ENCODE data around the gene GRN. TPM values are rescaled to one million over a fixed set of nuclear protein-coding genes. Genes with fewer than 3 reads are reported as not detected.
"Not testable (repeated sequence)": the region's sequence is repeated elsewhere in the genome, so short reads cannot be mapped to it uniquely, and the experiment has no call there.

The GRN gene
- total RNA-seq, 1 donor = 382 TPM

GRCh38 chr17:44387804-44388203 lies 42.7 kb downstream of the GRN start:
- H3K79me2 ChIP-seq (ENCODE audit: insufficient read depth, low read length) = no peaks in the 10 kb centered on the region
- peaks cover 32% of the 10 kb centered on the region for H3K27me3 ChIP-seq (ENCODE audit: insufficient read depth, low read length)
- TF ChIP-seq CTCF (IDR thresholded peaks at IDR 0.05; ENCODE audit: extremely low read depth, low read depth, low read length) = no peak
- no peak overlapping the region for H3K27ac ChIP-seq (ENCODE audit: low read depth, low read length)
- no peak overlapping the region for H2AFZ ChIP-seq (ENCODE audit: low read length)
- DNase-seq (ENCODE audit: insufficient read length, low spot score, missing footprints) = no peak
- H3K4me3 ChIP-seq (ENCODE audit: insufficient read depth, low read length) = no peak overlapping the region
- H3K4me1 ChIP-seq (ENCODE audit: insufficient read depth, low read length) = peaks cover 6% of the 10 kb centered on the region
- no peaks in the 10 kb centered on the region for H3K9me3 ChIP-seq (ENCODE audit: low read depth, low read length)
- no peaks in the 10 kb centered on the region for H3K36me3 ChIP-seq (ENCODE audit: insufficient read depth, low read length)
- no peak overlapping the region for H3K4me2 ChIP-seq (ENCODE audit: insufficient read depth, low read length)
- H4K20me1 ChIP-seq (ENCODE audit: insufficient read depth, low read length) = no peaks in the 10 kb centered on the region

GRCh38 chr17:44389281-44389680 lies 44.2 kb downstream of the GRN start, which contains the start of gene ITGA2B:
TSS of gene ITGA2B (minus strand) at chr17:44389649. CDS start at chr17:44389473, 176 bp downstream.
- no peak for DNase-seq (ENCODE audit: insufficient read length, low spot score, missing footprints)
- no peak for TF ChIP-seq CTCF (IDR thresholded peaks at IDR 0.05; ENCODE audit: extremely low read depth, low read depth, low read length)
- no peak within 1 kb of the TSS for H3K27ac ChIP-seq (ENCODE audit: low read depth, low read length)

GRCh38 chr17:44389723-44390202 lies 44.7 kb downstream of the GRN start:
- Histone ChIP-seq H2AFZ (ENCODE audit: low read length) (no peak overlapping the region), H4K20me1 (ENCODE audit: insufficient read depth, low read length) (no peaks in the 10 kb centered on the region), H3K9me3 (ENCODE audit: low read depth, low read length) (no peaks in the 10 kb centered on the region), H3K36me3 (ENCODE audit: insufficient read depth, low read length) (no peaks in the 10 kb centered on the region), H3K4me1 (ENCODE audit: insufficient read depth, low read length) (peaks cover 9% of the 10 kb centered on the region), H3K27me3 (ENCODE audit: insufficient read depth, low read length) (peaks cover 16% of the 10 kb centered on the region), H3K4me2 (ENCODE audit: insufficient read depth, low read length) (no peak overlapping the region), H3K4me3 (ENCODE audit: insufficient read depth, low read length) (no peak overlapping the region), H3K27ac (ENCODE audit: low read depth, low read length) (no peak overlapping the region), H3K79me2 (ENCODE audit: insufficient read depth, low read length) (no peaks in the 10 kb centered on the region)
- DNase-seq (ENCODE audit: insufficient read length, low spot score, missing footprints) = no peak
- no peak for TF ChIP-seq CTCF (IDR thresholded peaks at IDR 0.05; ENCODE audit: extremely low read depth, low read depth, low read length)

More at GRCh38 chr17:44389281-44389680, 44.2 kb downstream of the GRN start, which contains the start of gene ITGA2B:
- no peak within 1 kb of the TSS for H2AFZ ChIP-seq (ENCODE audit: low read length)
- H4K20me1 ChIP-seq (ENCODE audit: insufficient read depth, low read length) = no peaks in the 10 kb centered on the region
- no peaks in the 10 kb centered on the region for H3K9me3 ChIP-seq (ENCODE audit: low read depth, low read length)
- peaks cover 9% of the 10 kb centered on the region for H3K4me1 ChIP-seq (ENCODE audit: insufficient read depth, low read length)
- no peaks in the 10 kb centered on the region for H3K79me2 ChIP-seq (ENCODE audit: insufficient read depth, low read length)
- no peak within 1 kb of the TSS for H3K4me3 ChIP-seq (ENCODE audit: insufficient read depth, low read length)
- H3K36me3 ChIP-seq (ENCODE audit: insufficient read depth, low read length) = no peaks in the 10 kb centered on the region
- no peak within 1 kb of the TSS for H3K4me2 ChIP-seq (ENCODE audit: insufficient read depth, low read length)
- H3K27me3 ChIP-seq (ENCODE audit: insufficient read depth, low read length) = peaks cover 21% of the 10 kb centered on the region

DNA sequence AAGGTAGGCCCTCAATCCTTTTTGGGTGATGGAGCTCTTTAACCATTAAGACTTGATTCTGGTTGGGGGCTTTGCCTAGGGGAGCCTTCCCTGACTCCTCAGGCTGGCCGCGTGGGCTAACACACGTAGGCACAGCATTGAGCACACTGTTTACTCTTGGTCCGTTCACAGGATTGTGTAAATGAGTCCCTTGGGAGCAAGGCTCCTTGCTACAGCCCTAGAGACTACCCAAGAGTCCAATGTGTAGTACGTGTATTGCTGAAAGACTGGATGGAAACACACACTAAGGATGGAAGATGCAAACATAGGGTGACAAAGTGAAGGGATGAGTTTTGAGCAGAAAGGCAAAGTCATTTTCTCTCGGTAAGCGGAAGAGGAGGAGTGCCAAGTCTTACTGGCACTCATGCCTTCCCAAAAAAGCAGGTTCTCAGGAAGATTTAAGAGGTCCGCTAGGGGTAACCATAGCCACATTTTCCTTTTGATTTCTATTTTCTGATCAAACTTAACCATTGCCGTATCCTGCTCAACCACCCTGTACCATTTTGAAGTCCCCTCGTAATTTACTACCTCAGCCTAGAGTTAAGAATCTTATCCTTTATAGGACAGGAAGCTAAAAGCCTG lies 45.3 kb downstream of the GRN start:
- Histone ChIP-seq H3K4me3 (ENCODE audit: insufficient read depth, low read length) (no peak overlapping the region), H4K20me1 (ENCODE audit: insufficient read depth, low read length) (no peaks in the 10 kb centered on the region), H3K9me3 (ENCODE audit: low read depth, low read length) (no peaks in the 10 kb centered on the region), H2AFZ (ENCODE audit: low read length) (no peak overlapping the region), H3K27ac (ENCODE audit: low read depth, low read length) (no peak overlapping the region), H3K4me2 (ENCODE audit: insufficient read depth, low read length) (no peak overlapping the region), H3K4me1 (ENCODE audit: insufficient read depth, low read length) (peaks cover 9% of the 10 kb centered on the region), H3K36me3 (ENCODE audit: insufficient read depth, low read length) (no peaks in the 10 kb centered on the region), H3K79me2 (ENCODE audit: insufficient read depth, low read length) (no peaks in the 10 kb centered on the region), H3K27me3 (ENCODE audit: insufficient read depth, low read length) (peaks cover 12% of the 10 kb centered on the region)
- no peak for DNase-seq (ENCODE audit: insufficient read length, low spot score, missing footprints)
- TF ChIP-seq CTCF (IDR thresholded peaks at IDR 0.05; ENCODE audit: extremely low read depth, low read depth, low read length) = no peak

DNA sequence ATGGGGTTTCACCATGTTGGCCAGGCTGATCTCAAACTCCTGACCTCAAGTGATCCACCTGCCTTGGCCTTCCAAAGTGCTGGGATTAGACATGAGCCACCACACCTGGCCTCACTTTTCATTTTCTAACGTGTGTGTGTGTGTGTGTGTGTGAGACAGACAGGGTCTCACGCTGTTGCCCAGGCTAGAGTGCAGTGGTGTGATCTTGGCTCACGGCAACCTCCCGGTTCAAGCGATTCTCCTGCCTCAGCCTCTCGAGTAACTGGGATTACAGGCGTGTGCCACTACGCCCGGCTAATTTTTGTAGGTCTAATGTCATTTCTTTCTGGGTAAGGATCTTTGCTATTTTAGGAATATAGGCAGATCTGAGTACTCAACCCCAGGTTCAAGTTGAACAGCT lies 49.0 kb downstream of the GRN start:
- not testable (repeated sequence) for H3K27ac ChIP-seq (ENCODE audit: low read depth, low read length); H3K27me3 ChIP-seq (ENCODE audit: insufficient read depth, low read length)

More for the DNA sequence above, 49.0 kb downstream of the GRN start:
- H4K20me1 ChIP-seq (ENCODE audit: insufficient read depth, low read length); H2AFZ ChIP-seq (ENCODE audit: low read length); DNase-seq (ENCODE audit: insufficient read length, low spot score, missing footprints); H3K79me2 ChIP-seq (ENCODE audit: insufficient read depth, low read length); H3K4me2 ChIP-seq (ENCODE audit: insufficient read depth, low read length); H3K4me1 ChIP-seq (ENCODE audit: insufficient read depth, low read length); H3K4me3 ChIP-seq (ENCODE audit: insufficient read depth, low read length); H3K9me3 ChIP-seq (ENCODE audit: low read depth, low read length): not testable (repeated sequence)
- H3K36me3 ChIP-seq (ENCODE audit: insufficient read depth, low read length) = peaks cover 15% of the 10 kb centered on the region
